Adrenal gland (tissue), 12 donors: ENCODE data around the gene FKBP10. TPM values are rescaled to one million over a fixed set of nuclear protein-coding genes. Genes with fewer than 3 reads are reported as not detected.
"Not testable (repeated sequence)": the region's sequence is repeated elsewhere in the genome, so short reads cannot be mapped to it uniquely, and the experiment has no call there.

Source experiments
- DNase-seq, 7 donors: peaks; one replicate each; pipeline ENCODE4 v3.0.0-alpha.2; 2019 to 2020
- H3K27ac ChIP-seq, 5 donors: fragments of 200-600 bp; sonication (generic) in 4 of 5; 1 replicate in 3 of 5; 2 replicates in 2 of 5; pipeline versions ENCODE4 v1.5.1 to v1.8.0; 2016 to 2020; ENCODE audit warnings: mild to moderate bottlenecking in 1 of 5
- H3K27me3 ChIP-seq: fragments of 200-600 bp; 2 replicates; pipeline ENCODE4 v1.8.0; 2021
- H3K36me3 ChIP-seq, 2 donors: fragments of 200-600 bp; replicated peaks in 1 of 2; 1 replicate in 1 of 2; 2 replicates in 1 of 2; pipeline versions ENCODE4 v1.5.1 to v1.8.0; 2018 to 2022
- H3K4me1 ChIP-seq, 2 donors: fragments of 200-600 bp; replicated peaks in 1 of 2; 1 replicate in 1 of 2; 2 replicates in 1 of 2; pipeline versions ENCODE4 v1.5.1 to v1.8.0; 2018 to 2021
- H3K4me3 ChIP-seq, 4 donors: fragments of 200-600 bp; sonication (generic) in 3 of 4; one replicate each; pipeline ENCODE4 v1.5.1; 2016 to 2018
- H3K9me3 ChIP-seq, 3 donors: fragments of 200-600 bp; sonication (generic) in 1 of 3; replicated peaks in 1 of 3; 1 replicate in 2 of 3; 2 replicates in 1 of 3; pipeline versions ENCODE4 v1.5.1 to v1.8.0; 2016 to 2021
- POLR2A ChIP-seq, 2 donors: fragments of 450-650 bp; IDR thresholded peaks; one replicate each; pipeline ENCODE4 v1.6.1; 2017; ENCODE audit warnings: antibody characterized with exemption in 2 of 2, mild to moderate bottlenecking in 2 of 2, moderate library complexity in 1 of 2
- WGBS, 4 donors: extraction: QIAGEN DNeasy Blood & Tissue Kit in 2 of 4; methylation state at CpG; one replicate each; pipeline versions ENCODE4 v1.1.5 to v1.1.7; 2013 to 2017; 5-methylcytosine and 5-hydroxymethylcytosine counted together
- intact Hi-C, 2 donors: fragments of 100-400 bp; cut with DNase I; formaldehyde crosslinking; loops; one replicate each; pipeline versions ENCODE4 v1.14.1 to v1.15.0; 2022 to 2023
- polyA plus RNA-seq, 3 donors: library from polyadenylated mRNA; stranded (reverse); fragments of 200-250 nt in 2 of 3; fragments of 350-450 nt in 1 of 3; fragmentation: Illumina TruSeq in 1 of 3; extraction: RNeasy Lipid Tissue Mini Kit (QIAGEN cat#74804) in 1 of 3; gene quantifications; one replicate each; pipeline ENCODE4 v1.2.3, GENCODE V29; 2013 to 2014
- total RNA-seq, 9 donors: library from RNA; depleted of rRNA in 4 of 9; stranded (reverse); fragments of >200 nt in 4 of 9; fragments of 120-200 nt in 1 of 9; fragmentation: NEBNext Ultra II Directional in 1 of 9; extraction: Animal tissue kit (Norgen Biotek cat#: 25700) in 1 of 9; gene quantifications; one replicate each; pipeline versions ENCODE4 v1.1.0 to v1.2.4, GENCODE V29; 2013 to 2023
- TF ChIP-seq, protein P1 (sequence below), 6 experiments: fragments of 450-650 bp in 4 of 6; fragments of 200-600 bp in 2 of 6; sonication (generic) in 1 of 6; IDR thresholded peaks; 1 replicate in 5 of 6; 2 replicates in 1 of 6; pipeline versions ENCODE4 v1.5.1 to v1.8.0; 2016 to 2021; ENCODE audit warnings: antibody characterized with exemption in 6 of 6, mild to moderate bottlenecking in 2 of 6, moderate library complexity in 1 of 6
- donor health status: healthy with polysubstance abuse.
- donor health status: Bipolar disorder and iron deficiency.
- donor health status: DM: yes; HTN: yes; CAD: no.
- donor health status: DM: no; HTN: no; CAD: no.
- donor health status: DM: no; HTN: no; CAD: no.
- donor health status: DM: yes; HTN: yes; CAD: no.

Gene FKBP10
- total and polyA plus RNA-seq, 12 donors: 28.4 to 244 (median 88.4) TPM

DNA sequence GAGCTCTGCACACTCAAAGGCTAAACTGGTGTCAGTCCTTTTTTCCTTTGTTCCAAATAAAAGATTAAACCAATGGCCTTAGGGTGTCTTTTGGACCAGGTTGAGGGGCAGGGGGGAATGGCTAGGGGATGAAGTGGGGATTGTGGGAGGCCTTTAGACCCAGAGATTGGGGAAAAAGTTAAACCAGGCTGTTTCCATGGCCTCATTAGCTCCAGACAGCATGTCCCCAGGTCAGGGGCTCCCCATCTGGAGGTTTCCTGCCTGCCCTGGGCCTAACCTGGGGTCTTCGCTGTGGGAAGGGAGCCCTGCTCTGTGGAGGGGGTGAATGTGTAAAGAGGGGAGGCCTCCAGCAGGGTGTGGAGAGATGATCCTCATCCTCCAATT, 10.3 kb downstream of the FKBP10 start:
- TF ChIP-seq, protein P1, sequence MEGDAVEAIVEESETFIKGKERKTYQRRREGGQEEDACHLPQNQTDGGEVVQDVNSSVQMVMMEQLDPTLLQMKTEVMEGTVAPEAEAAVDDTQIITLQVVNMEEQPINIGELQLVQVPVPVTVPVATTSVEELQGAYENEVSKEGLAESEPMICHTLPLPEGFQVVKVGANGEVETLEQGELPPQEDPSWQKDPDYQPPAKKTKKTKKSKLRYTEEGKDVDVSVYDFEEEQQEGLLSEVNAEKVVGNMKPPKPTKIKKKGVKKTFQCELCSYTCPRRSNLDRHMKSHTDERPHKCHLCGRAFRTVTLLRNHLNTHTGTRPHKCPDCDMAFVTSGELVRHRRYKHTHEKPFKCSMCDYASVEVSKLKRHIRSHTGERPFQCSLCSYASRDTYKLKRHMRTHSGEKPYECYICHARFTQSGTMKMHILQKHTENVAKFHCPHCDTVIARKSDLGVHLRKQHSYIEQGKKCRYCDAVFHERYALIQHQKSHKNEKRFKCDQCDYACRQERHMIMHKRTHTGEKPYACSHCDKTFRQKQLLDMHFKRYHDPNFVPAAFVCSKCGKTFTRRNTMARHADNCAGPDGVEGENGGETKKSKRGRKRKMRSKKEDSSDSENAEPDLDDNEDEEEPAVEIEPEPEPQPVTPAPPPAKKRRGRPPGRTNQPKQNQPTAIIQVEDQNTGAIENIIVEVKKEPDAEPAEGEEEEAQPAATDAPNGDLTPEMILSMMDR (IDR thresholded peaks at IDR 0.05): no peak
- TF ChIP-seq POLR2A (IDR thresholded peaks at IDR 0.05): no peak
- Histone ChIP-seq H3K36me3 (peaks cover 0 to 28% of the 10 kb centered on the region in 2 donors), H3K4me1 (no peaks in the 10 kb centered on the region), H3K9me3 (no peaks in the 10 kb centered on the region), H3K27ac (no peak overlapping the region), H3K27me3 (no peaks in the 10 kb centered on the region), H3K4me3 (no peak overlapping the region)
- DNase-seq: no peak
- WGBS, 4 donors: 100% methylated on average over 1 of the region's 1 CpG; no CpG with 5 or more reads in 1 of the 4 donors
- intact Hi-C loops: no loop called here

DNA sequence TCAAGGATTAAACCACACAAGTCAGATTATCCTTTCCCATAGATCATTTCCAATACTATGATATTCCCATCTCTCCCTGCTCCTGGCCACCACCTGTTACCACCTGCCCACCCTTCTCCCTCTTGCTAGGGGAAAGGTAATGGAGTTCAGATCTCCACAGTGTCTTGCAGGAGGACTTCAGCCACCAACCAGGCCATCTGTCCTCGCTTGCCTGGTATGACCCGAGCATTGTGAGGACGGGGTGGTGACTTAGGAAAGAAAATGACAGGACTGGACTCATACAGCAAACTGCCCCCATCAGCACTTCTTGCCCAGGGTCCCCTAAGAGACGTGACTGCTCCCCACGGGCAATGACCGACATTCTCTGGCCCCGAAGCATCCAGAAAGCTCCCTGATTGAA, 10.8 kb downstream of the FKBP10 start:
- Histone ChIP-seq H3K36me3 (peaks cover 0 to 31% of the 10 kb centered on the region in 2 donors), H3K27me3 (no peaks in the 10 kb centered on the region), H3K4me1 (no peaks in the 10 kb centered on the region), H3K9me3 (no peaks in the 10 kb centered on the region), H3K27ac (no peak overlapping the region), H3K4me3 (no peak overlapping the region)
- WGBS, 4 donors: 85 to 92% (median 90%) methylated on average over 7 of the region's 7 CpGs
- no peak for DNase-seq
- intact Hi-C loops: no loop called here
- TF ChIP-seq POLR2A (IDR thresholded peaks at IDR 0.05): no peak
- TF ChIP-seq, protein P1 (IDR thresholded peaks at IDR 0.05): no peak

DNA sequence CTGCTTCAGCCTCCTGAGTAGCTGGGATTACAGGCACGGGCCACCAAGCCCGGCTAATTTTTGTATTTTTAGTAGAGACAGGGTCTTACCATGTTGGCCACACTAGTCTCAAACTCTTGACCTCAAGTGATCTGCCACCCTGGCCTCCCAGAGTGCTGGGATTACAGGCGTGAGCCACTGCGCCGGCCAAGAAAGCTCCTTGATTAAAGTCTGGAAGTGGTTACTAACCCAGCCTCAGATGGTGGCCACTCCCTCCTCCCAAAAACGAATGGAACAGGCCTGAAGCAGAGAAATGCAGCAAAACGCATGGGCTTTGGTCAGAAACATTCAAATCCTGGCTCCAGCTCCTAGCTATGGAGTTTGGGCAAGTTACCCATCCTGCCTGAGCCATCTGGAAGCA, 11.3 kb downstream of the FKBP10 start:
- no peak overlapping the region for H3K4me3 ChIP-seq
- 67 to 82% (median 77%) methylated on average over 6 to 7 of the region's 7 CpGs for WGBS, 4 donors
- H3K4me1 ChIP-seq: no peaks in the 10 kb centered on the region
- DNase-seq: no peak
- H3K27ac ChIP-seq: no peak overlapping the region
- TF ChIP-seq, protein P1 (IDR thresholded peaks at IDR 0.05): no peak
- TF ChIP-seq POLR2A (IDR thresholded peaks at IDR 0.05): no peak
- H3K36me3 ChIP-seq: peaks cover 0 to 36% of the 10 kb centered on the region in 2 donors
- H3K27me3 ChIP-seq: no peaks in the 10 kb centered on the region
- intact Hi-C loops: no loop called here
- H3K9me3 ChIP-seq: no peaks in the 10 kb centered on the region

DNA sequence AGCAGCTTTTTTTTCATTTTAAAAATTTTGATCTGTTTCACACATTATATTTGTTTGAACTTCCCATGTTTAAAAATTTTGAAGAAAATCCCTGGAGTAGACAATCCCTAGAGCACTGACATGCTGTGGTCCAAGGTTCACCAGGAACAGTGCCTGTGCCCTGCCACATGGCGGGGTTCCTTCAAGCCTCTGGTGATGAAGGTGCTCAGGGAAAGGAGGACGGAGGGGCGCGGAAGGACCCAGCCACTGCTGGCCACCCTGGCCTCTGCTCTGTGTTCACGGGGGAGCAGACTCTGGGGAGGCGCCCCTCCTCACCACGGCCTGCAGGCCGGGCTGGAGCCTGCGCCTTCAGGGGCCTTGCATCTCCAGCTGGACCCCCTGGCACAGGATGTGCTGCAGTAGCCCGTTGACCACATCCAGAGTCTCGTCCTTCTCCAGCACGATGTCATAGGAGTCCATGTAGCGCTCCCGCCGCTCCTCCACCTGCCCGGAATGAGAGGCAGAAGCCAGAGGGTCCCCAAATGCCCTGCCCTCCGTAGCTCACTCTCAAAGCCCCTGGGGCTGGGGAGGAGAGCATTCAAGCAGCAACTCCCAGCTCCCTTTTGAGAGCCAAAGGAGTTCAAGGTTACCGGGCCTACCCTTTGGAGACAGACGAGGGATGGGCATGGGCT, 12.5 kb downstream of the FKBP10 start:
- no peaks in the 10 kb centered on the region for H3K27me3 ChIP-seq
- no peaks in the 10 kb centered on the region for H3K4me1 ChIP-seq
- no peak for TF ChIP-seq POLR2A (IDR thresholded peaks at IDR 0.05)
- TF ChIP-seq, protein P1 (IDR thresholded peaks at IDR 0.05): no peak
- no peak for DNase-seq
- H3K4me3 ChIP-seq: no peak overlapping the region
- intact Hi-C loops: no loop called here
- peaks cover 0 to 45% of the 10 kb centered on the region in 2 donors for H3K36me3 ChIP-seq
- H3K9me3 ChIP-seq: no peaks in the 10 kb centered on the region
- 85 to 86% (median 86%) methylated on average over 7 to 19 of the region's 19 CpGs for WGBS, 4 donors
- H3K27ac ChIP-seq: no peak overlapping the region

DNA sequence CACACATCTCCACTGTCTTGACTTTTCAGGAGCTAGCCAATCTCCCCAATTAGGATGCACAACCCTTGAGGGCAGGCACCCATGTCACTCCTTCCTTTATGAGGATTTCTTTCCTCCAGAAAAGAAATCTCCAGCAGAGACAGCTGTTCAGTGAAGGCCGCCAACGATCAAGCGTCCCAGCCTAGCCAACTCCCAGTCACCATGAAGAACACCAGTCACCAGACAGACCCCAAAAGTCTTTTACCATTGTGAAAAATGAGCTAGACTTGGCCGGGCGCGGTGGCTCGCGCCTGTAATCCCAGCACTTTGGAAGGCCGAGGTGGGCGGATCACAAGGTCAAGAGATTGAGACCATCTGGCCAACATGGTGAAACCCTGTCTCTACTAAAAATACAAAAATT, 17.2 kb downstream of the FKBP10 start:
- intact Hi-C loops, H3K27ac ChIP-seq, H3K4me3 ChIP-seq, H3K27me3 ChIP-seq, H3K4me1 ChIP-seq, DNase-seq, H3K9me3 ChIP-seq: not testable (repeated sequence)
- H3K36me3 ChIP-seq: peaks cover 0 to 55% of the 10 kb centered on the region in 2 donors
- 85 to 93% (median 85%) methylated on average over 10 of the region's 10 CpGs for WGBS, 4 donors
